ENCODE results near the gene MOXD1. TPM values are rescaled to one million over a fixed set of nuclear protein-coding genes. Genes with fewer than 3 reads are reported as not detected.

Gene MOXD1
- total RNA-seq, 2 donors from 2014 or later, result 2.0 to 4.2 TPM

GRCh38 chr6:132401618-132402285 lies 477 bp upstream of the MOXD1 start:
- intact Hi-C loops (cut with DNase I), result no loop called here
- no peak for DNase-seq (ENCODE audit: low spot score)

GRCh38 chr6:132400555-132400882 lies 756 bp downstream of the MOXD1 start:
- DNase-seq (ENCODE audit: low spot score), result no peak
- intact Hi-C loops (cut with DNase I), result no loop called here

GRCh38 chr6:132399376-132400074 lies 1.8 kb downstream of the MOXD1 start:
- intact Hi-C loops (cut with DNase I), result no loop called here
- DNase-seq (ENCODE audit: low spot score), result no peak

- DNase-seq (ENCODE audit: low spot score), result no peak
- intact Hi-C loops (cut with DNase I), result no loop called here
Measured at GRCh38 chr6:132395015-132395597, 6.2 kb downstream of the MOXD1 start.

- intact Hi-C loops (cut with DNase I), result no loop called here
- DNase-seq (ENCODE audit: low spot score), result no peak
Measured at GRCh38 chr6:132392792-132393191, 8.5 kb downstream of the MOXD1 start.

- DNase-seq (ENCODE audit: low spot score), result no peak
- intact Hi-C loops (cut with DNase I), result no loop called here
Measured at GRCh38 chr6:132392270-132392646, 9.0 kb downstream of the MOXD1 start.

- intact Hi-C loops (cut with DNase I), result no loop called here
- DNase-seq (ENCODE audit: low spot score), result no peak
Measured at GRCh38 chr6:132391391-132392269, 9.6 kb downstream of the MOXD1 start.

GRCh38 chr6:132390451-132390850 lies 10.8 kb downstream of the MOXD1 start:
- intact Hi-C loops (cut with DNase I), result no loop called here
- DNase-seq (ENCODE audit: low spot score), result no peak

- no peak for DNase-seq (ENCODE audit: low spot score)
- intact Hi-C loops (cut with DNase I), result no loop called here
Measured at GRCh38 chr6:132390017-132390416, 11.3 kb downstream of the MOXD1 start.

- intact Hi-C loops (cut with DNase I), result no loop called here
- DNase-seq (ENCODE audit: low spot score), result no peak
Measured at GRCh38 chr6:132388291-132388690, 13.0 kb downstream of the MOXD1 start.

GRCh38 chr6:132382630-132383175 lies 18.6 kb downstream of the MOXD1 start:
- DNase-seq (ENCODE audit: low spot score), result no peak
- intact Hi-C loops (cut with DNase I), result no loop called here

- intact Hi-C loops (cut with DNase I), result no loop called here
Measured at GRCh38 chr6:132381381-132381780, 19.9 kb downstream of the MOXD1 start.

GRCh38 chr6:132380358-132381029 lies 20.8 kb downstream of the MOXD1 start:
- no peak for DNase-seq (ENCODE audit: low spot score)
- intact Hi-C loops (cut with DNase I), result no loop called here

More at GRCh38 chr6:132381381-132381780, 19.9 kb downstream of the MOXD1 start:
- no peak for DNase-seq (ENCODE audit: low spot score)

- no peak for DNase-seq (ENCODE audit: low spot score)
Measured at GRCh38 chr6:132369526-132369925, 31.7 kb downstream of the MOXD1 start.

GRCh38 chr6:132368916-132369481 lies 32.3 kb downstream of the MOXD1 start:
- intact Hi-C loops (cut with DNase I), result no loop called here
- DNase-seq (ENCODE audit: low spot score), result no peak

More at GRCh38 chr6:132369526-132369925, 31.7 kb downstream of the MOXD1 start:
- intact Hi-C loops (cut with DNase I), result no loop called here

GRCh38 chr6:132365281-132365907 lies 35.9 kb downstream of the MOXD1 start:
- no peak for DNase-seq (ENCODE audit: low spot score)
- intact Hi-C loops (cut with DNase I), result no loop called here

GRCh38 chr6:132364306-132365074 lies 36.8 kb downstream of the MOXD1 start:
- intact Hi-C loops (cut with DNase I), result no loop called here
- DNase-seq (ENCODE audit: low spot score), result no peak
